Muscle of back (tissue), 11 donors: ENCODE measurements around the gene BIN1. TPM values are rescaled to one million over a fixed set of nuclear protein-coding genes. Genes with fewer than 3 reads are reported as not detected.

Experiments used
- DNase-seq, 3 donors: peaks; one replicate each; pipeline versions ENCODE4 v3.0.0 to v3.0.0-alpha.2; 2013
- polyA plus RNA-seq, 10 donors: library from polyadenylated mRNA; unstranded; fragments of 120-200 nt; gene quantifications; one replicate each; pipeline ENCODE4 v1.2.1, GENCODE V29; 2013; ENCODE audit not compliant: insufficient read length in 10 of 10

Gene BIN1
- polyA plus RNA-seq, 10 donors, result 526 to 885 (median 760) TPM

GRCh38 chr2:127004893-127005600 lies 101.9 kb downstream of the BIN1 start:
- peak in 1 of 3 donors; percentile 28 for DNase-seq

DNA sequence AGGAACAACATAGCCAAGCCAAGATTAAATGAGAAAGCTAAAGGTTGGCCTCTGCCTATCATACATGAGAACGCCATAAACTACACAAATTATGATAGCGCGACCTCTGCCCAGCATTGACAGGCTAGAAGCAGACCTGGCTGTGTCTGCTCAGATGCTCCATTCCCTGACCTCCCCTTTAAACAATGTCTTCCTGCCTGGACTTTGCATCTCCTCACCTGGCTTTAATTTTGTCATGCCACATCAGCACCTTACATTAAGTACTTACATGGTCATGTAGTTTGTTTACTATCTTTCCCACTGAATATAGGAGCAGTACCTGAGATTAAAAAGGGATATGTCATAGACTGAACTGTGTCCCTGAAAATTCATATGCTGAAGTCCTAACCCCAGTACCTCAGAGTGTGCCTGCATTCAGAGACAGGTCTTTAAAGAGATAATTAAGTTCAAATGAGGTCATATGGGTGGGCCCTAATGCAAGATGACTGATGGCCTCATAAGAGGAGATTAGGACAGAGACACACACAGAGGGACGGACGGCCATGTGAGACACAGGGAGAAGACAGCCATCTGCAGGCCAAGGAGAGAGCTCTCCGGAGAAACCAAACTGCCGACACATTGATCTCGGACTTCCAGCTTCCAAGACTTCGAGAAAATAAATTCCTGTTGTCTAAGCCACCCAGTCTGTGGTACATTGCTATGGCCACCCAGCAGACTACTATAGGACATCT lies 103.7 kb downstream of the BIN1 start:
- no peak for DNase-seq

- no peak for DNase-seq
Observed at GRCh38 chr2:127001751-127002150, 105.2 kb downstream of the BIN1 start.

DNA sequence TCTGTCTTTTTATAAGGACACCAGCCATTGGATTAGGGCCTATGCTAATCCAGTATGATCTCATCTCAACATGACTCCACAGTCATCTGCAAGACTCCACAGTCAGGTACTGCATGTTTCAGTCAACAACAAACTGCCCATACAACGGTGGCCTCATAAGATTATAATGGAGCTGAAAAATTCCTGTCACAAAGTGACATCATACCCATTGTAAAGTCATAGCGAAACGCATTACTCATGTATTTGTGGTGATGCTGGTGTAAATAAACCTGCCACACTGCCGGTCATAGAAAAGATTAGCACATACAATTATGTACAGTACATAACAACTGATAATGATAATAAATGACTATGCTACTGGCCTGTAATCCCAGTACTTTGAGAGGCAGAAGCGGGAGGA lies 106.0 kb downstream of the BIN1 start:
- DNase-seq, result no peak

DNA sequence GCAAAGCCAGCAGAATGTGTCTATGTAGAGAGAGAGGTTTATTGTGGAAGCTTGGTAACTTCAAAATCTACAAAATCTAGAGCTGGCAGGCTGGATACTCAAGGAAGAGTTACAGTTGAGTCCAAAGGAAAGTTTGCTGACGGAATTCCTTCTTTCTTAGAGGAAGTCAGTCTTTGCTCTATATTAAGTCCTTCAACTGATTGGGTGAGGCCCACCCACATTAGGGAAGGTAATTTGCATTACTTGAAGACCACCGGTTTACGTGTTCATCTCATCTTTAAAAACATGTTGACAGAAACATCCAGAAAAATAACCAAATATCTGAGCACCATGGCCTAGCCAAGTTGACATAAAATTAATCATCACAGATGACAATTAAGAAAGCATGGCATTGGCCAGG lies 106.8 kb downstream of the BIN1 start:
- DNase-seq, result no peak

GRCh38 chr2:126999106-126999756 lies 107.7 kb downstream of the BIN1 start:
- DNase-seq, result no peak

DNA sequence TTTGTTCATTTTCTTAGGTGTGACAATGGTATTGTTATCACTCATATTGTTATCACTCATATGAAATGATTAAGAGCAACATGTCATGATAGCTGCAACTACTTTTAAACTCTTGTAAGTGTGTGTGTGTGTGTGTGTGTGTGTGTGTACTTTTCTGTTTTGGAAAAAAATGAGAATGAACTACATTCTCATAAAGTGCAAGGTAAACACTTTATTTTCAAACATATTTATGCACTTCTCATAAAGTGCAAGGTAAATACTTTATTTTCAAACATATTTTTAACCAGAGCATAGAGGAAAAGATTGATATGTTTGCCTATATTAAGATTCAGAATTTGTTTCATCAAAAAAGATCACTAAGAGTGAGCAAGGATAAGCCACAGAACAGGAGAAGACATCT lies 108.5 kb downstream of the BIN1 start:
- no peak for DNase-seq

Other genes starting within 250 kb of the BIN1 start
- not detected for gene TEX51, start 208.3 kb downstream of the BIN1 start, polyA plus RNA-seq
- gene CYP27C1, start 113.1 kb upstream of the BIN1 start, polyA plus RNA-seq, result 1 to 10 TPM; 2.7 to 7.5 (median 5.2) TPM
- gene ERCC3, start 187.0 kb upstream of the BIN1 start, polyA plus RNA-seq, result 10 to 100 TPM; 34.7 to 49.2 (median 41.3) TPM